Muscle layer of colon (tissue), 2 donors: ENCODE data around the gene PKIG.
"Not testable (repeated sequence)": the region's sequence is repeated elsewhere in the genome, so short reads cannot be mapped to it uniquely, and the experiment has no call there.

Experiments
- H3K27ac ChIP-seq: one replicate; pipeline ENCODE4 v1.7.0; 2013; ENCODE audit warnings: low read depth, mild to moderate bottlenecking, low read length, moderate library complexity
- H3K27me3 ChIP-seq, 2 donors: one replicate each; pipeline ENCODE4 v1.7.0; 2013; ENCODE audit warnings: low read length in 2 of 2, mild to moderate bottlenecking in 2 of 2; ENCODE audit not compliant: insufficient read depth in 2 of 2, control insufficient read depth in 1 of 2
- H3K36me3 ChIP-seq: one replicate; pipeline ENCODE4 v1.7.0; 2013; ENCODE audit warnings: mild to moderate bottlenecking, low read length; ENCODE audit not compliant: insufficient read depth
- H3K4me1 ChIP-seq: one replicate; pipeline ENCODE4 v1.7.0; 2013; ENCODE audit warnings: mild to moderate bottlenecking, low read length; ENCODE audit not compliant: insufficient read depth
- H3K4me3 ChIP-seq, 2 donors: one replicate each; pipeline ENCODE4 v1.7.0; 2013; ENCODE audit warnings: low read length in 2 of 2, low read depth in 1 of 2, mild to moderate bottlenecking in 1 of 2, moderate library complexity in 1 of 2
- H3K9ac ChIP-seq: one replicate; pipeline ENCODE4 v1.7.0; 2013; ENCODE audit warnings: low read length
- H3K9me3 ChIP-seq: one replicate; pipeline ENCODE4 v1.7.0; 2013; ENCODE audit warnings: mild to moderate bottlenecking, low read length
- donor health status: abdominal sarcoma.
- donor health status: Adenocarcinoma of cecum.

The PKIG gene

DNA sequence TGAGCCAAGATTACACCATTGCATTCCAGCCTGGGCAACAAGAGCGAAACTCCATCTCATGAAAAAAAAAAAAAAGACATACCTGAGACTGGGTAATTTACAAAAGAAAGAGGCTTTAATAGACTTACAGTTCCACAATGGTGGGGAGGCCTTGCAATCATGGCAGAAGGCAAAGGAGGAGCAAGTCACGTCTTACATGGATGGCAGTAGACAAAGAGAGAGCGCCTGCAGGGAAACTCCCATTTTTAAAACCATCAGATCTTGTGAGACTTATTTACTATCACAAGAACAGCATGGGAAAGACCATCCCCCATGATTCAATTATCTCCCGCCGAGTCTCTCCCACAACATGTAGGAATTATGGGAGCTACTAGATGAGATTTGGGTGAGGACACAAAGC is 71.8 kb downstream of the PKIG start:
- not testable (repeated sequence) for H3K4me1 ChIP-seq, H3K9me3 ChIP-seq, H3K9ac ChIP-seq, H3K4me3 ChIP-seq, H3K27ac ChIP-seq, H3K36me3 ChIP-seq, H3K27me3 ChIP-seq

DNA sequence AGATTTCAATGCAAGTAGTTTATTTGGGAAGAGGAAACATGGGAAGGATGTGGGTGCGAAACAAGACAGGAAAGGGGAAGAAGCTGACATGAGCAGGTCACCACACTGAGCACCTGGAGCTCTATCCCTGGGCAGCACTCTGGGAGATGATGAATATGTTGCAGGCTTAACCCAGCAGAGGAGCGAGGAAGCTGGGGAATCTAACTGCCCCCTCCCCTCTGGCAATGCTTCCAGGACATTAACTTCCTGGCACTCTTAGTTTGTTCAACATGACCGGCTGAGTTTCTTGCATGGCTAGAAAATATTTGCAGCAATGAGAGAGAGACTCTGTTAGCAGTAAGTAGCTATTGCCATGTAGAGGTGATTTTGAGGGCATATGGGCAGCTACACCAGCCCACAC is 74.1 kb downstream of the PKIG start:
- H3K27me3 ChIP-seq = no peaks in the 10 kb centered on the region

DNA sequence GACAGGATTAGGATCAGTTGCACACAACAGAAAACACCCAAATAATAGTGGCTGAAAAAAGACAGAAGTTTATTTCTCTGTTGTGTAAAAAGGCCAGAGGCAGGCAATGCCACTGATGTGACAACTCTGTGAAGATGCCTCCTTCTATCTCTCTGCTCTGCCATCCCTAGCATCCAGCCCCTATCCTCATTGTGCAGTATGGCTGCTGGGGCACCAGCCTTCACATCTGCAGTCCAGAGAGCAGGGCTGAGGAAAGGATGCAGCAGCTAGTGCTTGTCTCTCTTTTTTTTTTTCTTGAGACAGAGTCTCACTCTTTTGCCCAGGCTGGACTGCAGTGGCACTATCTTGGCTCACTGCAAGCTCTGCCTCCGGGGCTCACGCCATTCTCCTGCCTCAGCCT is 75.5 kb downstream of the PKIG start:
- no peak overlapping the region for H3K27ac ChIP-seq
- no peaks in the 10 kb centered on the region for H3K9me3 ChIP-seq
- H3K27me3 ChIP-seq = no peaks in the 10 kb centered on the region
- H3K4me1 ChIP-seq = peaks cover 5% of the 10 kb centered on the region
- no peak overlapping the region for H3K4me3 ChIP-seq
- H3K36me3 ChIP-seq = no peaks in the 10 kb centered on the region
- no peak overlapping the region for H3K9ac ChIP-seq

More for the DNA sequence above, 74.1 kb downstream of the PKIG start:
- Histone ChIP-seq H3K4me3 (no peak overlapping the region), H3K9ac (no peak overlapping the region), H3K27ac (no peak overlapping the region), H3K4me1 (peaks cover 5% of the 10 kb centered on the region), H3K9me3 (no peaks in the 10 kb centered on the region), H3K36me3 (no peaks in the 10 kb centered on the region)

- Histone ChIP-seq H3K27ac (no peak overlapping the region), H3K27me3 (no peaks in the 10 kb centered on the region), H3K9me3 (no peaks in the 10 kb centered on the region), H3K9ac (no peak overlapping the region), H3K4me3 (no peak overlapping the region), H3K4me1 (no peaks in the 10 kb centered on the region), H3K36me3 (no peaks in the 10 kb centered on the region)
These were observed 76.4 kb downstream of the PKIG start for GRCh38 chr20:44658810-44659209.

GRCh38 chr20:44659931-44660330 is 77.6 kb downstream of the PKIG start:
- H3K4me1 ChIP-seq = no peaks in the 10 kb centered on the region
- no peaks in the 10 kb centered on the region for H3K36me3 ChIP-seq
- no peaks in the 10 kb centered on the region for H3K9me3 ChIP-seq
- H3K27me3 ChIP-seq = no peaks in the 10 kb centered on the region
- no peak overlapping the region for H3K27ac ChIP-seq
- no peak overlapping the region for H3K4me3 ChIP-seq
- H3K9ac ChIP-seq = no peak overlapping the region

GRCh38 chr20:44660581-44660980 is 78.2 kb downstream of the PKIG start:
- no peak overlapping the region for H3K9ac ChIP-seq
- H3K9me3 ChIP-seq = no peaks in the 10 kb centered on the region
- H3K4me1 ChIP-seq = no peaks in the 10 kb centered on the region
- H3K27ac ChIP-seq = no peak overlapping the region
- H3K36me3 ChIP-seq = no peaks in the 10 kb centered on the region
- H3K4me3 ChIP-seq = no peak overlapping the region
- no peaks in the 10 kb centered on the region for H3K27me3 ChIP-seq

DNA sequence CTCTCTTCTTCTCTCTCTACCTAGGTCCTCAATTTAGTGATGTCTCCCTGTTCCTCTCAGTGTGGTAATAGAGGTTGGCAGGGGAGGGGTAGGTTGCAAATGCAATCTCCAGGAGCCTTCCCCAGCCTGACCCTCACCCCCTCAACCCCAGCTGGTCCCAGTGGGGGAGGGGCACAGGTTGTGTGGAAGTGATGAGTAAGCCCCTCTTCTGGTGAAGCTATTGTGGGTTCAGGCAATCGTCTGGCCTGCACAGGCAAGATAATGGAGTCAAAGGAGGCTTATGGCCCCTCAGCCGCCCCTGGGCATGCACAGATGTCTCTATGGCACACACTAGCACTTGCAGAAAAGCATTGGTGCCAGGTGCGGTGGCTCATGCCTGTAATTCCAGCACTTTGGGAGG is 79.9 kb downstream of the PKIG start:
- Histone ChIP-seq H3K36me3 (no peaks in the 10 kb centered on the region), H3K27me3 (no peaks in the 10 kb centered on the region), H3K4me3 (no peak overlapping the region), H3K9ac (no peak overlapping the region), H3K27ac (no peak overlapping the region), H3K4me1 (no peaks in the 10 kb centered on the region), H3K9me3 (no peaks in the 10 kb centered on the region)

DNA sequence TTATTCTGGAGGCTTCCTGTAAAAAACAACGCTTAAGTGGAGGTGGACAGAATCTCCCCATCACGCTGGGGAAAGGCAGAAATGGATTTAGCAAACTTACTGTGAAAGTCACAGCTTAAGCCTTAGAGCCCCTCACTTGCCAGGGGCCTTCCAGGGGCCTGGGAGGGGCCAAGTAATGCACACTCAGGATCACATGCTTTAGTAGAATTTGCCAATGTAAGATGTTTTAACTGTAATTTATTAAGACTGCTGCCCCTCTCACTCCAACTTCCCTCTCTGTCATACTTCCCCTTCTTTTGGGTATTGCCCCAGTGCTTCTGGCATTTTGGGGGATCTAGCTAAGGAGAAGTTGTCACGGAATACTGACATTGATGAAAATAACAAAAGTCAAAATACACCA is 81.8 kb downstream of the PKIG start:
- H3K4me1 ChIP-seq = no peaks in the 10 kb centered on the region
- H3K36me3 ChIP-seq = no peaks in the 10 kb centered on the region
- no peak overlapping the region for H3K27ac ChIP-seq
- no peak overlapping the region for H3K4me3 ChIP-seq
- no peak overlapping the region for H3K9ac ChIP-seq
- H3K27me3 ChIP-seq = no peaks in the 10 kb centered on the region
- H3K9me3 ChIP-seq = no peaks in the 10 kb centered on the region

DNA sequence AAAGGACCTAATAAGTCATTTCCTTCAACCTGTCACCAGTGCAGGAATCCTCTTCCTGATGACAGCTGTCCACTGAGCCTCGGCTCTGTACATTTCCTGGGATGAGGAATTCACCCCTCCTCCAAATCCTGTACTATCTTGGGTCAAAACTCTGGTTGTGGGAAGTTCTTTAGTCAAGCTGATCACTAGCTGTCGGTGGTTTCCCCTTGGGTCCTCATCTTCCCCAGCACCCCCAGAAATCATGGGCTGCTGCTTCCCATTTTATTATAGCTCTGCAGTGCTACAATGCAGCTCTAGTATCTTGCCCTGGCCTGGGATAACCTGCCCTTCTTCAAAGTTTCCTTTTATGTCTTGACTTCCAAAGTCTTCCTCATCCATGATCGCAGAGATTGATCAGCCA is 83.7 kb downstream of the PKIG start:
- H3K27ac ChIP-seq = no peak overlapping the region
- no peak overlapping the region for H3K4me3 ChIP-seq
- H3K27me3 ChIP-seq = no peaks in the 10 kb centered on the region
- no peaks in the 10 kb centered on the region for H3K36me3 ChIP-seq
- no peaks in the 10 kb centered on the region for H3K4me1 ChIP-seq
- no peaks in the 10 kb centered on the region for H3K9me3 ChIP-seq
- H3K9ac ChIP-seq = no peak overlapping the region
